PC-3 (cell line): ENCODE results near the gene FAM83F.
"Not testable (repeated sequence)": the region's sequence is repeated elsewhere in the genome, so short reads cannot be mapped to it uniquely, and the experiment has no call there.

Experiments used
- EZH2 ChIP-seq: fragments of 300-600 bp; sonication (generic); IDR thresholded peaks from one replicate; pipeline ENCODE4 v1.6.1; 2017; ENCODE audit warnings: antibody characterized with exemption, mild to moderate bottlenecking, low read length; ENCODE audit not compliant: unreplicated experiment
- EZH2phosphoT487 ChIP-seq: fragments of 300-600 bp; sonication (generic); IDR thresholded peaks from 2 replicates; pipeline ENCODE4 v1.6.1; 2018; ENCODE audit warnings: mild to moderate bottlenecking, antibody characterized with exemption, low read length, borderline replicate concordance
- TF ChIP-seq, protein P1 (sequence below): fragments of 300-600 bp; sonication (generic); conservative IDR thresholded peaks from 2 replicates; pipeline ENCODE4 v1.5.1; 2017; ENCODE audit warnings: antibody characterized with exemption, low read depth, mild to moderate bottlenecking, low read length

DNA sequence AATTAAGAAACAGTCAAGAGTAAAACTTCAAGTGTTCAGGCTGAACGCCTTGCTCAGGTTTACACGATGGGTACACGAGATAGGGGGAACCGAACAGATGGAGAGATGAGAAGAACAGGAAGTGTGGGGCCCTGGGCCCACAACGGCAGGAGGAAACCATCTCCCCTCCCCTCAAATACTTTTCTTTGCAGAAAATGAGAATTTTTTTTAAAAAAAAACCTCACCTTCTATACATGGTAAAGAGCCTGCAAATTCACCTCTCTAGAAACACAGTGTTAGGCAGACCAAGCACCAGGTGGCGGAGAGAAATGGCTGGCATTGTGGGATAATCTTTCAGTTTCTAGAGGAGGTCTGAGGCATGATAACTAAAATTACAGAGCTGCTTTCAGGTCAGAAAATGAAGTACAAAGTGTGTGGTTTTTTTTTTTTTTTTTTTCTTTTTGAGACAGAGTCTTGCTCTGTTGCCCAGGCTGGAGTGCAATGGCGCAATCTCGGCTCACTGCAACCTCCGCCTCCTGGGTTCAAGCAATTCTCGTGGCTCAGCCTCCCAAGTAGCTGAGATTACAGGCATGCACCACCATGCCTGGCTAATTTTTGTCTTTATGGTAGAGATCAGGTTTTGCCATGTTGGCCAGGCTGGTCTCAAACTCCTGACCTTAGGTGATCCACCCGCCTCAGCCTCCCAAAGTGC lies 43.0 kb upstream of the FAM83F start:
- TF ChIP-seq, protein P1, sequence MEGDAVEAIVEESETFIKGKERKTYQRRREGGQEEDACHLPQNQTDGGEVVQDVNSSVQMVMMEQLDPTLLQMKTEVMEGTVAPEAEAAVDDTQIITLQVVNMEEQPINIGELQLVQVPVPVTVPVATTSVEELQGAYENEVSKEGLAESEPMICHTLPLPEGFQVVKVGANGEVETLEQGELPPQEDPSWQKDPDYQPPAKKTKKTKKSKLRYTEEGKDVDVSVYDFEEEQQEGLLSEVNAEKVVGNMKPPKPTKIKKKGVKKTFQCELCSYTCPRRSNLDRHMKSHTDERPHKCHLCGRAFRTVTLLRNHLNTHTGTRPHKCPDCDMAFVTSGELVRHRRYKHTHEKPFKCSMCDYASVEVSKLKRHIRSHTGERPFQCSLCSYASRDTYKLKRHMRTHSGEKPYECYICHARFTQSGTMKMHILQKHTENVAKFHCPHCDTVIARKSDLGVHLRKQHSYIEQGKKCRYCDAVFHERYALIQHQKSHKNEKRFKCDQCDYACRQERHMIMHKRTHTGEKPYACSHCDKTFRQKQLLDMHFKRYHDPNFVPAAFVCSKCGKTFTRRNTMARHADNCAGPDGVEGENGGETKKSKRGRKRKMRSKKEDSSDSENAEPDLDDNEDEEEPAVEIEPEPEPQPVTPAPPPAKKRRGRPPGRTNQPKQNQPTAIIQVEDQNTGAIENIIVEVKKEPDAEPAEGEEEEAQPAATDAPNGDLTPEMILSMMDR, result not testable (repeated sequence)
- not testable (repeated sequence) for TF ChIP-seq EZH2, EZH2phosphoT487
